Panc1 (cell line): ENCODE results near the gene NUCB2. TPM values are rescaled to one million over a fixed set of nuclear protein-coding genes. Genes with fewer than 3 reads are reported as not detected.

ENCODE experiments used
- ATAC-seq: fragments of 200-7000 bp; cut with Tn5 transposase; 2 replicates; pipeline ENCODE4 v1.9.1; 2020; ENCODE audit warnings: mild to moderate bottlenecking, moderate library complexity
- BruUV-seq: library from RNA; stranded (reverse); fragments of 400-500 nt; replicated peaks from 2 replicates; lab custom pipeline; 2021; lab: Mats Ljungman, UMichigan
- CTCF ChIA-PET: fragments of 300-600 bp; sonication (Branson Sonifier 250); formaldehyde crosslinking; loops from one replicate; lab custom pipeline; 2022; ENCODE audit warnings: antibody characterized with exemption; lab: Charles Lee
- POLR2A ChIA-PET: fragments of 300-600 bp; sonication (Branson Sonifier 250); formaldehyde crosslinking; loops from one replicate; lab custom pipeline; 2022; ENCODE audit warnings: antibody characterized with exemption; lab: Charles Lee
- DNase-seq: peaks from one replicate; pipeline ENCODE4 v3.0.0-alpha.2; 2010; ENCODE audit warnings: low read depth, low spot score
- H3K27ac ChIP-seq: 2 replicates; pipeline ENCODE4 v1.5.1; 2011; ENCODE audit warnings: mild to moderate bottlenecking, low read length, inconsistent platforms
- H3K27me3 ChIP-seq: fragments of 200-500 bp; sonication (Bioruptor generic); 2 replicates; pipeline ENCODE4 v1.6.0; 2014; ENCODE audit warnings: low read length, inconsistent platforms; ENCODE audit not compliant: control insufficient read depth, insufficient read depth
- H3K36me3 ChIP-seq: fragments of 200-500 bp; sonication (Bioruptor generic); 2 replicates; pipeline ENCODE4 v1.5.1; 2014; ENCODE audit warnings: inconsistent platforms, mild to moderate bottlenecking, low read length, moderate library complexity; ENCODE audit not compliant: control insufficient read depth, insufficient read depth
- H3K4me1 ChIP-seq: 2 replicates; pipeline ENCODE4 v1.5.1; 2011; ENCODE audit warnings: inconsistent platforms, mild to moderate bottlenecking, low read length, moderate library complexity; ENCODE audit not compliant: control insufficient read depth, insufficient read depth
- H3K4me3 ChIP-seq, 2 experiments: 2 replicates each; pipeline ENCODE4 v1.5.1; 2011 to 2012; ENCODE audit warnings: low read depth in 2 of 2, low read length in 2 of 2, mild to moderate bottlenecking in 2 of 2, inconsistent platforms in 1 of 2, moderate library complexity in 1 of 2
- H3K9me3 ChIP-seq: fragments of 200-500 bp; sonication (Bioruptor generic); 2 replicates; pipeline ENCODE4 v1.5.1; 2014; ENCODE audit warnings: low read depth, mild to moderate bottlenecking, inconsistent platforms, low read length, moderate library complexity; ENCODE audit not compliant: control insufficient read depth, insufficient read depth
- POLR2AphosphoS5 ChIP-seq: IDR thresholded peaks from 2 replicates; pipeline ENCODE4 v1.6.1; 2012; ENCODE audit warnings: mild to moderate bottlenecking, low read depth, low read length, moderate library complexity
- SIN3A ChIP-seq: IDR thresholded peaks from 2 replicates; pipeline ENCODE4 v1.6.1; 2012; ENCODE audit warnings: low read depth, mild to moderate bottlenecking, low read length, moderate library complexity, borderline replicate concordance; ENCODE audit not compliant: insufficient read depth
- TCF7L2 ChIP-seq: IDR thresholded peaks from 2 replicates; pipeline ENCODE4 v1.6.1; 2011; ENCODE audit warnings: mild to moderate bottlenecking, low read depth, low read length, inconsistent platforms
- in situ Hi-C: cut with HindIII; loops from 2 replicates; pipeline ENCODE4 v1.10.0; 2016; ENCODE audit warnings: low sequenced_read_pairs, low pct_unique_long_range_greater_than_20kb
- intact Hi-C: fragments of 100-400 bp; cut with micrococcal nuclease; formaldehyde crosslinking; loops from one replicate; pipeline ENCODE4 v1.10.0; 2022; ENCODE audit not compliant: unreplicated experiment
- total RNA-seq: library from RNA; stranded (reverse); gene quantifications from one replicate; pipeline ENCODE4 v1.2.1, GENCODE V29; 2021; ENCODE audit not compliant: unreplicated experiment
- TF ChIP-seq, protein P1 (sequence below): fragments of 450-650 bp; IDR thresholded peaks from 2 replicates; pipeline ENCODE4 v1.5.1; 2017; ENCODE audit warnings: mild to moderate bottlenecking
- TF ChIP-seq, protein P2 (sequence below), 2 experiments: IDR thresholded peaks; 2 replicates each; pipeline ENCODE4 v1.6.1; 2011 to 2012; ENCODE audit warnings: low read depth in 2 of 2, control low read depth in 1 of 2, low read length in 1 of 2, mild to moderate bottlenecking in 1 of 2, moderate library complexity in 1 of 2; ENCODE audit not compliant: insufficient read depth in 1 of 2

Gene NUCB2
- total RNA-seq, 1 experiment from 2014 or later = 62.2 TPM

DNA sequence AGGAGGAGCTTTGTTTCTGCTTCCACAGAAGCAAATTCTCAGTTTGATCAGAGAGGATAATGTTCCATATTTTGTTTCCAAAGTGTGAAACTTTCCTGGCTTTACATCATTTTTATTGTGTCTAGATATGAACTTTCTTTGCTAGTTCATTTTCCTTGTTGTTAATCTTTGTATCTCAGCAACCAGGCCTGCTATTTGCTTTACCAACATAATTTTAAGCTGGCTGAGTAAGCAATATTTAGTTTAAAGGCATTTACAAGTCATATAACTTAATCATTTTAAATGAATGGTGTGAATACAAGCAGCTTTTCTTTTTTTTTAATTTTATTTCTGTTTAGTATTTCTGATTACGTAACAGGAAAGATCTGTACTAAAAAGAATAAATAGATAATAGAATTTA, 15.2 kb downstream of the NUCB2 start:
- no peak for TF ChIP-seq TCF7L2
- TF ChIP-seq, protein P1, sequence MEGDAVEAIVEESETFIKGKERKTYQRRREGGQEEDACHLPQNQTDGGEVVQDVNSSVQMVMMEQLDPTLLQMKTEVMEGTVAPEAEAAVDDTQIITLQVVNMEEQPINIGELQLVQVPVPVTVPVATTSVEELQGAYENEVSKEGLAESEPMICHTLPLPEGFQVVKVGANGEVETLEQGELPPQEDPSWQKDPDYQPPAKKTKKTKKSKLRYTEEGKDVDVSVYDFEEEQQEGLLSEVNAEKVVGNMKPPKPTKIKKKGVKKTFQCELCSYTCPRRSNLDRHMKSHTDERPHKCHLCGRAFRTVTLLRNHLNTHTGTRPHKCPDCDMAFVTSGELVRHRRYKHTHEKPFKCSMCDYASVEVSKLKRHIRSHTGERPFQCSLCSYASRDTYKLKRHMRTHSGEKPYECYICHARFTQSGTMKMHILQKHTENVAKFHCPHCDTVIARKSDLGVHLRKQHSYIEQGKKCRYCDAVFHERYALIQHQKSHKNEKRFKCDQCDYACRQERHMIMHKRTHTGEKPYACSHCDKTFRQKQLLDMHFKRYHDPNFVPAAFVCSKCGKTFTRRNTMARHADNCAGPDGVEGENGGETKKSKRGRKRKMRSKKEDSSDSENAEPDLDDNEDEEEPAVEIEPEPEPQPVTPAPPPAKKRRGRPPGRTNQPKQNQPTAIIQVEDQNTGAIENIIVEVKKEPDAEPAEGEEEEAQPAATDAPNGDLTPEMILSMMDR = no peak
- TF ChIP-seq, protein P2, sequence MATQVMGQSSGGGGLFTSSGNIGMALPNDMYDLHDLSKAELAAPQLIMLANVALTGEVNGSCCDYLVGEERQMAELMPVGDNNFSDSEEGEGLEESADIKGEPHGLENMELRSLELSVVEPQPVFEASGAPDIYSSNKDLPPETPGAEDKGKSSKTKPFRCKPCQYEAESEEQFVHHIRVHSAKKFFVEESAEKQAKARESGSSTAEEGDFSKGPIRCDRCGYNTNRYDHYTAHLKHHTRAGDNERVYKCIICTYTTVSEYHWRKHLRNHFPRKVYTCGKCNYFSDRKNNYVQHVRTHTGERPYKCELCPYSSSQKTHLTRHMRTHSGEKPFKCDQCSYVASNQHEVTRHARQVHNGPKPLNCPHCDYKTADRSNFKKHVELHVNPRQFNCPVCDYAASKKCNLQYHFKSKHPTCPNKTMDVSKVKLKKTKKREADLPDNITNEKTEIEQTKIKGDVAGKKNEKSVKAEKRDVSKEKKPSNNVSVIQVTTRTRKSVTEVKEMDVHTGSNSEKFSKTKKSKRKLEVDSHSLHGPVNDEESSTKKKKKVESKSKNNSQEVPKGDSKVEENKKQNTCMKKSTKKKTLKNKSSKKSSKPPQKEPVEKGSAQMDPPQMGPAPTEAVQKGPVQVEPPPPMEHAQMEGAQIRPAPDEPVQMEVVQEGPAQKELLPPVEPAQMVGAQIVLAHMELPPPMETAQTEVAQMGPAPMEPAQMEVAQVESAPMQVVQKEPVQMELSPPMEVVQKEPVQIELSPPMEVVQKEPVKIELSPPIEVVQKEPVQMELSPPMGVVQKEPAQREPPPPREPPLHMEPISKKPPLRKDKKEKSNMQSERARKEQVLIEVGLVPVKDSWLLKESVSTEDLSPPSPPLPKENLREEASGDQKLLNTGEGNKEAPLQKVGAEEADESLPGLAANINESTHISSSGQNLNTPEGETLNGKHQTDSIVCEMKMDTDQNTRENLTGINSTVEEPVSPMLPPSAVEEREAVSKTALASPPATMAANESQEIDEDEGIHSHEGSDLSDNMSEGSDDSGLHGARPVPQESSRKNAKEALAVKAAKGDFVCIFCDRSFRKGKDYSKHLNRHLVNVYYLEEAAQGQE (IDR thresholded peaks at IDR 0.05; ENCODE audit: insufficient read depth in 1 of 2, low read depth in 2 of 2, low read length in 1 of 2) = no peak
- no peak for TF ChIP-seq SIN3A
- TF ChIP-seq POLR2AphosphoS5 = no peak
- ChIA-PET CTCF (interaction anchor here (1.0 kb wide), 1 partner anchor 236 kb away, joined by 3 read pairs; no protein-coding TSS in a partner anchor), POLR2A (interaction anchor here (0.6 kb wide), 1 partner anchor 641 kb away, joined by 3 read pairs; no protein-coding TSS in a partner anchor)
- no peaks in the 10 kb centered on the region for H3K4me1 ChIP-seq
- H3K4me3 ChIP-seq = no peak overlapping the region
- no peaks in the 10 kb centered on the region for H3K36me3 ChIP-seq
- intact Hi-C loops (no loop called here), in situ Hi-C loops (no loop called here)
- no peaks in the 10 kb centered on the region for H3K27me3 ChIP-seq
- ATAC-seq = no peak
- BruUV-seq = no TSS peak
- H3K9me3 ChIP-seq = no peaks in the 10 kb centered on the region
- DNase-seq = no peak
- no peak overlapping the region for H3K27ac ChIP-seq

DNA sequence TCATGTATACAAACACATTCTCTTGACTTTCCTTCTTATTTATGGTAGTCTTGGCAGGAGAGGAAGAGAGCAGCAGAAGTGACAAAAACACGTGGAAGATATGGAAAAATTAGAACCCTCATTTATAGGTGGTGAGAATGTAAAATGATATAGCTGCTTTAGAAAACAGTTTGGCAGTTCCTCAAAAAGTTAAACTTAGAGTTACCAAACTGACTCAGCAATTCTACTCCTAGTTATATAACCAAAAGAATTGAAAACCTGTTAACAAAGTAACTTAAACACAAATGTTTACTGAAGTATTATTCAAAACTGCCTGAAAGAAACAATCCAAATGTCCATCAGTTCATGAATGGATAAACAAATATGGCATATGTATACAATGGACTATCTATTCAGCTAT, 16.8 kb downstream of the NUCB2 start:
- H3K9me3 ChIP-seq = no peaks in the 10 kb centered on the region
- ChIA-PET CTCF (no interaction called here), POLR2A (no interaction called here)
- DNase-seq (no peak), ATAC-seq (no peak)
- intact Hi-C loops = no loop called here
- H3K27ac ChIP-seq = no peak overlapping the region
- H3K27me3 ChIP-seq = no peaks in the 10 kb centered on the region
- H3K4me3 ChIP-seq = no peak overlapping the region
- BruUV-seq = no TSS peak
- H3K4me1 ChIP-seq = no peaks in the 10 kb centered on the region
- H3K36me3 ChIP-seq = no peaks in the 10 kb centered on the region
- no peak for TF ChIP-seq POLR2AphosphoS5
- TF ChIP-seq, protein P2 (IDR thresholded peaks at IDR 0.05; ENCODE audit: insufficient read depth in 1 of 2, low read depth in 2 of 2, low read length in 1 of 2) = no peak
- in situ Hi-C loops = no loop called here
